Smooth muscle cell (in vitro differentiated cells): Measurements from ENCODE around the gene PMAIP1. TPM values are rescaled to one million over a fixed set of nuclear protein-coding genes. Genes with fewer than 3 reads are reported as not detected.

ENCODE experiments used
- DNase-seq: peaks from one replicate; lab custom pipeline; 2025; ENCODE audit not compliant: unreplicated experiment; lab: John Stamatoyannopoulos, UW
- H2AFZ ChIP-seq: fragments of 200-600 bp; sonication (generic); 2 replicates; pipeline ENCODE4 v1.6.0; 2016; ENCODE audit warnings: antibody characterized with exemption, low read depth, mild to moderate bottlenecking
- H3F3A ChIP-seq: fragments of 200-600 bp; sonication (generic); 2 replicates; pipeline ENCODE4 v1.6.0; 2017; ENCODE audit warnings: antibody characterized with exemption, low read depth
- H3K27ac ChIP-seq: fragments of 200-600 bp; sonication (generic); 2 replicates; pipeline ENCODE4 v1.5.1; 2016; ENCODE audit warnings: low read depth, mild to moderate bottlenecking
- H3K27me3 ChIP-seq: fragments of 200-600 bp; sonication (generic); 2 replicates; pipeline ENCODE4 v1.6.1; 2016; ENCODE audit warnings: low read depth, mild to moderate bottlenecking
- H3K36me3 ChIP-seq: fragments of 200-600 bp; sonication (generic); 2 replicates; pipeline ENCODE4 v1.5.1; 2016; ENCODE audit warnings: low read depth
- H3K4me1 ChIP-seq: fragments of 200-600 bp; sonication (generic); 2 replicates; pipeline ENCODE4 v1.5.1; 2016; ENCODE audit warnings: low read depth
- H3K4me2 ChIP-seq: fragments of 200-600 bp; sonication (generic); 2 replicates; pipeline ENCODE4 v1.6.0; 2016; ENCODE audit warnings: mild to moderate bottlenecking
- H3K4me3 ChIP-seq: fragments of 200-600 bp; sonication (generic); 2 replicates; pipeline ENCODE4 v1.5.1; 2016; ENCODE audit warnings: mild to moderate bottlenecking
- H3K79me2 ChIP-seq: fragments of 200-600 bp; sonication (generic); 2 replicates; pipeline ENCODE4 v1.6.0; 2016; ENCODE audit warnings: low read depth, mild to moderate bottlenecking
- H3K9ac ChIP-seq: fragments of 200-600 bp; sonication (generic); 2 replicates; pipeline ENCODE4 v1.6.0; 2016; ENCODE audit warnings: low read depth
- H3K9me3 ChIP-seq: fragments of 200-600 bp; sonication (generic); replicated peaks from 2 replicates; pipeline ENCODE4 v1.5.1; 2016; ENCODE audit warnings: low read depth
- H4K20me1 ChIP-seq: fragments of 200-600 bp; sonication (generic); 2 replicates; pipeline ENCODE4 v1.6.0; 2016; ENCODE audit warnings: low read depth
- WGBS: methylation state at CpG from one replicate; pipeline ENCODE4 v1.1.7; 2016; ENCODE audit warnings: low lambda C conversion rate; 5-methylcytosine and 5-hydroxymethylcytosine counted together
- polyA plus RNA-seq: library from polyadenylated mRNA; unstranded; fragments of >200 nt; fragmentation: Nextera tagmentation; extraction: Ambion mirVana; gene quantifications from 2 replicates; pipeline ENCODE4 v1.2.1, GENCODE V29; 2016
- total RNA-seq: library from RNA; depleted of rRNA; stranded (reverse); fragments of >200 nt; gene quantifications from 2 replicates; pipeline ENCODE4 v1.2.3, GENCODE V29; 2014
- TF ChIP-seq, protein P1 (sequence below): fragments of 200-600 bp; sonication (generic); IDR thresholded peaks from 2 replicates; pipeline ENCODE4 v1.5.1; 2017; ENCODE audit warnings: borderline replicate concordance, mild to moderate bottlenecking, antibody characterized with exemption; ENCODE audit not compliant: insufficient read depth, poor library complexity, severe bottlenecking

PMAIP1 gene
- total and polyA plus RNA-seq, 2 experiments from 2014 or later, result 18.0 to 37.5 TPM

DNA sequence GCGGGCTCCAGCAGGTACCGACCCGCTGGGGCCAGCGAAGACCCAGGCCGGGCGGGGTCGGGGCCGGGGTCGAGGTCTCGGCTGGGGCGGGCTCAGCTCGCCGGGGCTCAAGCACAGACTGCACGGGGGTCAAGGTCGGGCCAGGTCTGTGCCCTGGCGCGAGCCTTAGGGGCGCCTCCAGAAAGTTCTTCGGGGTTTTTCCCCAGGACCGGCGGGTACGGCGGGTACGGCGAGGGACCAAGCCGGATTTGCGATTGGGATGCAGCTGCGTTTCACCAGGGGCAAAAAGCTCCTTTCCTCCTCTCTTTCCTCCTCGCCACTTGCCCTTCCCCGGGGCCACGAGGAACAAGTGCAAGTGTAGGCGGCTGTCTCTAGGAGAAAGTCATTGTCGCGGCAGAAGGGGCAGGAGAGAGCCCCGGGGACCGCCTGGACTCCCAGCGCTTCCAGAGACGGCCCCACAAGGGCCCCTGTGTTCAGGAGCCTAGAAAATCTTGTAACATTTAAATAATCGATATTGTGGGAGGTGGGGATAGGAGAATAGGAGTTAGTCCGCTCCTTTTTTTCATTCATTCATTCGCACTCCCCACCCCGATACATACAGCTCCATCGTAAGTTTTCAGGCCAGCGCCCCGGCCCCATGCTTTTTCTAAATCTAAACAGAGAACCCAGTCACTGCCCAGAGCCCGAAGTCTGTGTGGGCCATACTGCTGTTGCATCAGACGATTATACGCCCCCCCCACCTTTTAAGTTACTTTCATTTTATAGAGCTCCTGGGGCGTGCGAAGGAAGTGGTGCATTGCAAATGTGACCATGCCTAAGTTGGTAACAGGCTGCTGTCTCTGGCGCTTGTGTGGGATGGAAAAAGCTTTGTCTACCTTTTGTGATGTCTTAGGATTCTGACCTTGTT lies 679 bp downstream of the PMAIP1 start:
- Histone ChIP-seq H3K9me3 (no peaks in the 10 kb centered on the region), H4K20me1 (peaks cover 16% of the 10 kb centered on the region), H3K9ac (peak overlapping the region; percentile 81), H3K27ac (peak overlapping the region; percentile 79), H3K27me3 (peaks cover 49% of the 10 kb centered on the region), H3K36me3 (no peaks in the 10 kb centered on the region), H3K4me3 (peak overlapping the region; percentile 73), H3K79me2 (peaks cover 4% of the 10 kb centered on the region), H3K4me1 (peaks cover 29% of the 10 kb centered on the region), H3K4me2 (peak overlapping the region; percentile 97), H3F3A (no peaks in the 10 kb centered on the region), H2AFZ (no peak overlapping the region)
- 1% methylated on average over 42 of the region's 51 CpGs for WGBS
- no peak for DNase-seq
- TF ChIP-seq, protein P1, sequence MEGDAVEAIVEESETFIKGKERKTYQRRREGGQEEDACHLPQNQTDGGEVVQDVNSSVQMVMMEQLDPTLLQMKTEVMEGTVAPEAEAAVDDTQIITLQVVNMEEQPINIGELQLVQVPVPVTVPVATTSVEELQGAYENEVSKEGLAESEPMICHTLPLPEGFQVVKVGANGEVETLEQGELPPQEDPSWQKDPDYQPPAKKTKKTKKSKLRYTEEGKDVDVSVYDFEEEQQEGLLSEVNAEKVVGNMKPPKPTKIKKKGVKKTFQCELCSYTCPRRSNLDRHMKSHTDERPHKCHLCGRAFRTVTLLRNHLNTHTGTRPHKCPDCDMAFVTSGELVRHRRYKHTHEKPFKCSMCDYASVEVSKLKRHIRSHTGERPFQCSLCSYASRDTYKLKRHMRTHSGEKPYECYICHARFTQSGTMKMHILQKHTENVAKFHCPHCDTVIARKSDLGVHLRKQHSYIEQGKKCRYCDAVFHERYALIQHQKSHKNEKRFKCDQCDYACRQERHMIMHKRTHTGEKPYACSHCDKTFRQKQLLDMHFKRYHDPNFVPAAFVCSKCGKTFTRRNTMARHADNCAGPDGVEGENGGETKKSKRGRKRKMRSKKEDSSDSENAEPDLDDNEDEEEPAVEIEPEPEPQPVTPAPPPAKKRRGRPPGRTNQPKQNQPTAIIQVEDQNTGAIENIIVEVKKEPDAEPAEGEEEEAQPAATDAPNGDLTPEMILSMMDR, result no peak

DNA sequence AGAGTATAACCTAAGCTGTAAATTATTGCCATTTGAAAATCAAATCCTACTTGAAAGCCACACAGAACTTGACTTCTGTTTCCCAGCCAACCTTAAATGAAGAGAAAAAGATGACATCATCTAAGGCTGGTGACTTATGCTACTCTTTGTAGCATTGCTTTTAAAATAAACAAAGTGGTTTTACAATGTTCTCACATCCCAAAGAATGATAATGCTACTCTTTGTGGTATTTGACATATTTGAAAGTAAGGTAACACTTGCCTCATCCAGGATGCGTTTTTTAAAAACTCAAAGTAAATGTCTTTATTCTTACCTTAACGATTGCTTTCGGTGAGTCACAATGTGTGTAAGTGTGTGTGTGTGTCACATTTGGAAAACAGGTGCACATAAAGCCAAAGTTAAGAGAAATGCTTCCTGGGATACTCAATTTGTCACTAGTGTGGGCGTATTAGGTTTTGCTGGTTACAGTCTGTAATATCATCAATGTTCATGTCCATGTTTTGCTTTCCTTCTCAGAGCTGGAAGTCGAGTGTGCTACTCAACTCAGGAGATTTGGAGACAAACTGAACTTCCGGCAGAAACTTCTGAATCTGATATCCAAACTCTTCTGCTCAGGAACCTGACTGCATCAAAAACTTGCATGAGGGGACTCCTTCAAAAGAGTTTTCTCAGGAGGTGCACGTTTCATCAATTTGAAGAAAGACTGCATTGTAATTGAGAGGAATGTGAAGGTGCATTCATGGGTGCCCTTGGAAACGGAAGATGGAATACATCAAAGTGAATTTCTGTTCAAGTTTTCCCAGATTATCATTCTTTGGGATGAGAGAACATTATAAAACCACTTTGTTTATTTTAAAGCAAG lies 2.6 kb downstream of the PMAIP1 start:
- Histone ChIP-seq H3K27ac (peak overlapping the region; percentile 79), H3K27me3 (peaks cover 57% of the 10 kb centered on the region), H3K9me3 (no peaks in the 10 kb centered on the region), H3K4me1 (peaks cover 29% of the 10 kb centered on the region), H3K4me3 (no peak overlapping the region), H3F3A (no peaks in the 10 kb centered on the region), H4K20me1 (peaks cover 16% of the 10 kb centered on the region), H3K4me2 (peak overlapping the region; percentile 97), H3K36me3 (no peaks in the 10 kb centered on the region), H3K79me2 (peaks cover 4% of the 10 kb centered on the region), H3K9ac (peak overlapping the region; percentile 81), H2AFZ (no peak overlapping the region)
- DNase-seq, result no peak
- TF ChIP-seq, protein P1, result no peak
- WGBS, result 62% methylated on average over 8 of the region's 8 CpGs

DNA sequence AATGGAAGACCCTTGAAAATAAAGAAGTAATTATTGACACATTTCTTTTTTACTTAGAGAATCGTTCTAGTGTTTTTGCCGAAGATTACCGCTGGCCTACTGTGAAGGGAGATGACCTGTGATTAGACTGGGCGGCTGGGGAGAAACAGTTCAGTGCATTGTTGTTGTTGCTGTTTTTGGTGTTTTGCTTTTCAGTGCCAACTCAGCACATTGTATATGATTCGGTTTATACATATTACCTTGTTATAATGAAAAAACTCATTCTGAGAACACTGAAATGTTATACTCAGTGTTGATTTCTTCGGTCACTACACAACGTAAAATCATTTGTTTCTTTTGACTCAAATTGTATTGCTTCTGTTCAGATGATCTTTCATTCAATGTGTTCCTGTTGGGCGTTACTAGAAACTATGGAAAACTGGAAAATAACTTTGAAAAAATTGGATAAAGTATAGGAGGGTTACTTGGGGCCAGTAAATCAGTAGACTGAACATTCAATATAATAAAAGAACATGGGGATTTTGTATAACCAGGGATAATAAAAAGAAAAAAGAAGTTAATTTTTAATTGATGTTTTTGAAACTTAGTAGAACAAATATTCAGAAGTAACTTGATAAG lies 3.3 kb downstream of the PMAIP1 start:
- WGBS, result 94% methylated on average over 8 of the region's 8 CpGs
- H3K27ac ChIP-seq, result peak overlapping the region; percentile 79
- H3F3A ChIP-seq, result no peaks in the 10 kb centered on the region
- no peaks in the 10 kb centered on the region for H3K9me3 ChIP-seq
- H3K79me2 ChIP-seq, result peaks cover 4% of the 10 kb centered on the region
- peaks cover 16% of the 10 kb centered on the region for H4K20me1 ChIP-seq
- peaks cover 57% of the 10 kb centered on the region for H3K27me3 ChIP-seq
- no peaks in the 10 kb centered on the region for H3K36me3 ChIP-seq
- peaks cover 26% of the 10 kb centered on the region for H3K4me1 ChIP-seq
- no peak overlapping the region for H3K9ac ChIP-seq
- TF ChIP-seq, protein P1, result no peak
- H2AFZ ChIP-seq, result no peak overlapping the region
- DNase-seq, result no peak
- H3K4me3 ChIP-seq, result no peak overlapping the region
- peak overlapping the region; percentile 97 for H3K4me2 ChIP-seq
